Bronchial epithelial cell (primary cell): ENCODE data around the gene NUP43. TPM values are rescaled to one million over a fixed set of nuclear protein-coding genes. Genes with fewer than 3 reads are reported as not detected.
A peak's percentile ranks its signal among the peaks of the same experiment; 100 is the strongest.
"Not testable (repeated sequence)": the region's sequence is repeated elsewhere in the genome, so short reads cannot be mapped to it uniquely, and the experiment has no call there.

Experiments used
- DNase-seq: peaks from one replicate; pipeline ENCODE4 v3.0.0-alpha.2; 2010; ENCODE audit warnings: low read depth
- FAIRE-seq: peaks from 2 replicates; lab custom pipeline; 2011; peaks lifted over from hg19 to GRCh38; lab: Jason Lieb, UNC
- H3K27me3 ChIP-seq: 2 replicates; pipeline ENCODE4 v1.5.1; 2011; ENCODE audit warnings: low read length; ENCODE audit not compliant: control insufficient read depth, insufficient read depth
- H3K36me3 ChIP-seq: 2 replicates; pipeline ENCODE4 v1.5.1; 2011; ENCODE audit warnings: low read length; ENCODE audit not compliant: control insufficient read depth, insufficient read depth
- H3K4me3 ChIP-seq: 2 replicates; pipeline ENCODE4 v1.5.1; 2011; ENCODE audit warnings: mild to moderate bottlenecking, low read depth, low read length, control low read depth
- CTCF ChIP-seq: IDR thresholded peaks from 2 replicates; pipeline ENCODE4 v1.5.1; 2011; ENCODE audit warnings: mild to moderate bottlenecking, moderate library complexity, low read length, control low read depth, inconsistent platforms; ENCODE audit not compliant: insufficient read depth, severe bottlenecking
- total RNA-seq: library from RNA; depleted of rRNA; stranded (reverse); fragments of >200 nt; gene quantifications from 2 replicates; pipeline ENCODE4 v1.2.1, GENCODE V29; 2014

The NUP43 gene
- total RNA-seq, 1 donor from 2014 or later = 13.2 TPM

- Histone ChIP-seq H3K4me3 (no peak overlapping the region), H3K36me3 (peaks cover 1% of the 10 kb centered on the region), H3K27me3 (no peaks in the 10 kb centered on the region)
- FAIRE-seq (no peak), DNase-seq (no peak)
- no peak for TF ChIP-seq CTCF
Measured at GRCh38 chr6:149698175-149698574, 48.2 kb downstream of the NUP43 start.

GRCh38 chr6:149696901-149697300, 49.4 kb downstream of the NUP43 start:
- peaks cover 1% of the 10 kb centered on the region for H3K36me3 ChIP-seq
- no peak for TF ChIP-seq CTCF
- no peak for FAIRE-seq
- no peaks in the 10 kb centered on the region for H3K27me3 ChIP-seq
- no peak overlapping the region for H3K4me3 ChIP-seq
- peak; percentile 61 for DNase-seq

GRCh38 chr6:149694921-149695320, 51.4 kb downstream of the NUP43 start:
- Histone ChIP-seq H3K27me3 (no peaks in the 10 kb centered on the region), H3K4me3 (no peak overlapping the region), H3K36me3 (peaks cover 8% of the 10 kb centered on the region)
- DNase-seq (no peak), FAIRE-seq (no peak)
- no peak for TF ChIP-seq CTCF

GRCh38 chr6:149691201-149691600, 55.1 kb downstream of the NUP43 start:
- Histone ChIP-seq H3K4me3 (no peak overlapping the region), H3K27me3 (no peaks in the 10 kb centered on the region), H3K36me3 (peaks cover 8% of the 10 kb centered on the region)
- no peak for TF ChIP-seq CTCF
- DNase-seq (no peak), FAIRE-seq (no peak)

GRCh38 chr6:149686230-149686629, 60.1 kb downstream of the NUP43 start:
- FAIRE-seq (no peak), DNase-seq (no peak)
- TF ChIP-seq CTCF = no peak
- peaks cover 8% of the 10 kb centered on the region for H3K36me3 ChIP-seq
- no peaks in the 10 kb centered on the region for H3K27me3 ChIP-seq
- H3K4me3 ChIP-seq = no peak overlapping the region

GRCh38 chr6:149683256-149683859, 63.0 kb downstream of the NUP43 start:
- H3K36me3 ChIP-seq = peaks cover 2% of the 10 kb centered on the region
- no peaks in the 10 kb centered on the region for H3K27me3 ChIP-seq
- no peak overlapping the region for H3K4me3 ChIP-seq
- DNase-seq = no peak
- no peak for TF ChIP-seq CTCF
- FAIRE-seq = peak; percentile 62

GRCh38 chr6:149681845-149682244, 64.5 kb downstream of the NUP43 start:
- H3K4me3 ChIP-seq, FAIRE-seq, DNase-seq, H3K36me3 ChIP-seq, H3K27me3 ChIP-seq: not testable (repeated sequence)
